CD8-positive, alpha-beta memory T cell (primary cell): ENCODE measurements around the gene FMN1. TPM values are rescaled to one million over a fixed set of nuclear protein-coding genes. Genes with fewer than 3 reads are reported as not detected.

Experiments
- CTCF ChIA-PET: fragments of 350-600 bp; sonication (Branson Sonifier 250); formaldehyde crosslinking; loops from one replicate; lab custom pipeline; 2021; ENCODE audit warnings: antibody characterized with exemption; lab: Charles Lee
- POLR2A ChIA-PET: fragments of 350-600 bp; sonication (Branson Sonifier 250); formaldehyde crosslinking; loops from one replicate; lab custom pipeline; 2021; ENCODE audit warnings: antibody characterized with exemption; lab: Charles Lee
- DNase-seq, 5 donors: peaks; one replicate each; pipeline versions ENCODE4 v3.0.0 to v3.0.0-alpha.2; 2020 to 2022; ENCODE audit warnings: mixed read lengths in 1 of 5
- H3K27ac ChIP-seq: one replicate; pipeline ENCODE4 v1.7.0; 2013; ENCODE audit warnings: low read depth, mild to moderate bottlenecking, low read length, moderate library complexity
- H3K27me3 ChIP-seq: 2 replicates; pipeline ENCODE4 v1.7.0; 2013; ENCODE audit warnings: low read length, mild to moderate bottlenecking; ENCODE audit not compliant: insufficient read depth, poor library complexity, severe bottlenecking
- H3K36me3 ChIP-seq: 2 replicates; pipeline ENCODE4 v1.7.0; 2013; ENCODE audit warnings: mild to moderate bottlenecking, low read length, moderate library complexity; ENCODE audit not compliant: insufficient read depth
- H3K4me1 ChIP-seq: 2 replicates; pipeline ENCODE4 v1.7.0; 2013; ENCODE audit warnings: mild to moderate bottlenecking, low read length, moderate library complexity; ENCODE audit not compliant: insufficient read depth
- H3K4me3 ChIP-seq: 2 replicates; pipeline ENCODE4 v1.7.0; 2013; ENCODE audit warnings: mild to moderate bottlenecking, low read length
- H3K9me3 ChIP-seq: 2 replicates; pipeline ENCODE4 v1.7.0; 2013; ENCODE audit warnings: mild to moderate bottlenecking, low read length
- H3K27ac Mint-ChIP-seq, 8 donors: one replicate each; pipeline ENCODE4 v1.8.0; 2020 to 2021; ENCODE audit warnings: mixed read lengths in 8 of 8, mild to moderate bottlenecking in 6 of 8, inconsistent platforms in 3 of 8, moderate library complexity in 3 of 8
- H3K27me3 Mint-ChIP-seq, 2 donors: one replicate each; pipeline ENCODE4 v1.8.0; 2020 to 2021; ENCODE audit warnings: mixed read lengths in 2 of 2, mild to moderate bottlenecking in 1 of 2, moderate library complexity in 1 of 2
- H3K36me3 Mint-ChIP-seq, 3 donors: one replicate each; pipeline ENCODE4 v1.8.0; 2020 to 2021; ENCODE audit warnings: mixed read lengths in 3 of 3, inconsistent platforms in 1 of 3, mild to moderate bottlenecking in 1 of 3
- H3K4me1 Mint-ChIP-seq, 3 donors: one replicate each; pipeline ENCODE4 v1.8.0; 2020 to 2021; ENCODE audit warnings: mixed read lengths in 3 of 3, inconsistent platforms in 1 of 3, mild to moderate bottlenecking in 1 of 3
- H3K4me3 Mint-ChIP-seq, 7 donors: one replicate each; pipeline ENCODE4 v1.8.0; 2020 to 2021; ENCODE audit warnings: mixed read lengths in 7 of 7, mild to moderate bottlenecking in 6 of 7, moderate library complexity in 4 of 7, inconsistent platforms in 2 of 7
- H3K9me3 Mint-ChIP-seq, 5 donors: one replicate each; pipeline ENCODE4 v1.8.0; 2020 to 2022; ENCODE audit warnings: mixed read lengths in 5 of 5, mild to moderate bottlenecking in 3 of 5, moderate library complexity in 2 of 5, inconsistent platforms in 1 of 5
- polyA plus RNA-seq: library from polyadenylated mRNA; unstranded; fragments of 300-500 nt; fragmentation: Illumina TruSeq; gene quantifications from one replicate; pipeline ENCODE4 v1.2.3, GENCODE V29; 2021
- total RNA-seq, 2 experiments: library from RNA; stranded (reverse); gene quantifications; one replicate each; pipeline ENCODE4 v1.2.3, GENCODE V29; 2021

FMN1 gene
- total and polyA plus RNA-seq, 3 experiments from 2014 or later, result 0.09 to 0.24 (median 0.11) TPM

DNA sequence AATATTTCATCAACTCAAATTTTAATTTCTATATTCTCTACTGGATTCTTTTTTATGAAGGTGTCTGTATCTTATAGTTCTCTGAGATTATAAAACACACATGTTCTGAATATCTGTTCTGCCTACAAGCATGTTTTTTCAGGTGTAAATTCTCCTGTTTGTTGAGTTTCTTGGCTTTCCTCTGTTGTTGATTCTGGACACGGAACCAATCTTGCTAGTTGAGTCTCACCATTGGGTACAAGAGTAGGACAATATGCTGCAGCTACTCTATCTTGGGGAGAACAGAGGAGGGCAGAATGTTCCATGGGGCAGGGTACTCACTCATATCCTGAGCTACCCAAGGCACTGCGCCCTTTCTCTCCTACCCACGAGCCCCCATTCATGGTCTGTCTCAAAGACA is 371.8 kb downstream of the FMN1 start:
- no peak overlapping the region for H3K4me3 Mint-ChIP-seq
- CTCF ChIA-PET, result no interaction called here
- H3K4me3 ChIP-seq, result no peak overlapping the region
- H3K9me3 ChIP-seq, result no peaks in the 10 kb centered on the region
- no peak for DNase-seq
- no peaks in the 10 kb centered on the region for H3K36me3 ChIP-seq
- H3K36me3 Mint-ChIP-seq, result peaks cover 0 to 1% (median 0%) of the 10 kb centered on the region in 3 donors
- H3K27me3 Mint-ChIP-seq, result peaks cover 0 to 6% of the 10 kb centered on the region in 2 donors
- H3K4me1 Mint-ChIP-seq, result no peaks in the 10 kb centered on the region
- H3K9me3 Mint-ChIP-seq, result no peaks in the 10 kb centered on the region
- no peak overlapping the region for H3K27ac ChIP-seq
- no peaks in the 10 kb centered on the region for H3K4me1 ChIP-seq
- POLR2A ChIA-PET, result no interaction called here
- no peaks in the 10 kb centered on the region for H3K27me3 ChIP-seq
- H3K27ac Mint-ChIP-seq, result no peak overlapping the region

DNA sequence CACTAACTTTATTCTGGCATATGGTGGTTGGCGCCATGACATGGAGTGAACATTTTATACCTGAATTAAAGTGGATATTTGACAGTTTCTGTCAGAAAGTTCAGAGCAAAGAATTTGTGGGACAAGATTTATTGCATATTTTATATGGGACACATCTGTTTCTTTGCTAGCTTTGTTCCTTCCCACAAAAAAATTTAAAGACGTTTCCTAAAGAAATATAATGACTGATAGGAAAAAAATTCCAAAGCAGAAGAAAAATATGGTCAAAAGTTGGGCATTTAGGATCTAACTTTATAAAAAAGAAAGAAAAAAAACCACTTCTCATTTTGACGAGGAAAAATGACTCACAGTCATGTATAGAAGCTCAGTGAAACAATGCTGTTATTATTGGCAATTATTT is 375.1 kb downstream of the FMN1 start:
- Mint-ChIP-seq H3K4me3 (no peak overlapping the region), H3K36me3 (peaks cover 0 to 1% (median 0%) of the 10 kb centered on the region in 3 donors), H3K27ac (no peak overlapping the region), H3K9me3 (peaks cover 0 to 2% (median 0%) of the 10 kb centered on the region in 5 donors), H3K4me1 (no peaks in the 10 kb centered on the region), H3K27me3 (peaks cover 0 to 4% of the 10 kb centered on the region in 2 donors)
- ChIA-PET CTCF (no interaction called here), POLR2A (no interaction called here)
- H3K9me3 ChIP-seq, result no peaks in the 10 kb centered on the region
- H3K4me1 ChIP-seq, result no peaks in the 10 kb centered on the region
- no peak overlapping the region for H3K27ac ChIP-seq
- no peak overlapping the region for H3K4me3 ChIP-seq
- no peak for DNase-seq
- no peaks in the 10 kb centered on the region for H3K36me3 ChIP-seq
- no peaks in the 10 kb centered on the region for H3K27me3 ChIP-seq

DNA sequence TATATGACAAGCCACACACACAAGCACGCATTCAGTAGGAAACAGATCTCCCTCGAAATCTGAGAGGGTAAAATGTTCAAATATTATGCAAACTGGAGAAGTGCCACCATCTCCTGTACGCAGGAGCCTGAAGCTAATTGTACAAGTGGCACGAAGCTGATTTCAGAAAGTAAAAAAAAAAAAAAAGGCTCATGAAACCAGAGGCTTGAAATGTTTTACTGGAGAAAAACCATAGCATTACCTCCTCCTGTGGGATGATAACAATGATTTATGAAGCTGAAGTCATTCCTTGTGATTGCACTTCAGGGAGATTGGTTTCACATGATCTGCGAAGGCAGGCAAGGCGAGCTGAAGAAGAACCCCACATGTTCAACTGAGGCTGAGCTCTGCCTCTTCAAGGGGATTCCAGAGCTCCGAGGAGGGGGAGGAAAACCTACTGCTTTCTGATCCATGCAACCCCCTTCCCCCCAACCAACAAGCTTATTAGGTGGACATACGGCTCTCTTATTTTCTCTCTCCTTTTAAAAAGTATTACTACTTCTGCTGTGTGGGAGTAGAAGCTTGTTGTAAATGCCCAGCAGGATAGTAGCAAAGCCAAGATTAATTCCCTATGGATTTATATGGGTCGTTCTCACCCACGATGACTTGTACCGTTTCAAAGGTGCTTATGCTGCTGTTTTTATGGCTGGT is 375.6 kb downstream of the FMN1 start:
- no peaks in the 10 kb centered on the region for H3K4me1 Mint-ChIP-seq
- H3K9me3 ChIP-seq, result no peaks in the 10 kb centered on the region
- no peak overlapping the region for H3K4me3 ChIP-seq
- H3K27ac ChIP-seq, result no peak overlapping the region
- peaks cover 0 to 4% of the 10 kb centered on the region in 2 donors for H3K27me3 Mint-ChIP-seq
- H3K27me3 ChIP-seq, result no peaks in the 10 kb centered on the region
- H3K4me1 ChIP-seq, result no peaks in the 10 kb centered on the region
- no peak overlapping the region for H3K4me3 Mint-ChIP-seq
- peaks cover 0 to 1% (median 0%) of the 10 kb centered on the region in 3 donors for H3K36me3 Mint-ChIP-seq
- no peak overlapping the region for H3K27ac Mint-ChIP-seq
- H3K9me3 Mint-ChIP-seq, result peaks cover 0 to 2% (median 0%) of the 10 kb centered on the region in 5 donors
- no peak for DNase-seq
- ChIA-PET CTCF (no interaction called here), POLR2A (no interaction called here)
- H3K36me3 ChIP-seq, result no peaks in the 10 kb centered on the region

DNA sequence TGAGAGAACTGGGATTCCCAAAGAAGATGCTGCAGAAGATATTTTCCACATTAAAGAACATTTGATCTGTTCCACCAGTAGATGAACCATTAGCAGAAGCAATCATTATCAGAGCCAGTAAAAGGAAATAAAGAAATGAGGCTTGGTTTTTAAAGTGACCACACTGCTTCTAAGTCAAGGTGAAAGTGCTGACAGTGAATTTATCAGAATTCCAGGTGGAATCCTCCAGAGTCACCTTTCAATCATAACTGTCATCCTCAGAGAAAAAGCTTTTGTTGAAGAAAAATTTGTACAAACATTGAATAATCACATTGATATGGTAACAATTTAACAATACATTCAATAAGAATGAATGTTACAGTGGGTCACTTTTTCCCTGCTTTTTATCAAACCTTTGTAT is 376.9 kb downstream of the FMN1 start:
- ChIA-PET POLR2A (no interaction called here), CTCF (no interaction called here)
- peaks cover 0 to 2% (median 0%) of the 10 kb centered on the region in 5 donors for H3K9me3 Mint-ChIP-seq
- DNase-seq, result no peak
- no peak overlapping the region for H3K27ac Mint-ChIP-seq
- Histone ChIP-seq H3K27me3 (no peaks in the 10 kb centered on the region), H3K4me3 (no peak overlapping the region), H3K4me1 (no peaks in the 10 kb centered on the region), H3K9me3 (no peaks in the 10 kb centered on the region), H3K27ac (no peak overlapping the region), H3K36me3 (no peaks in the 10 kb centered on the region)
- H3K4me3 Mint-ChIP-seq, result no peak overlapping the region
- no peaks in the 10 kb centered on the region for H3K4me1 Mint-ChIP-seq
- H3K36me3 Mint-ChIP-seq, result peaks cover 0 to 1% (median 0%) of the 10 kb centered on the region in 3 donors
- H3K27me3 Mint-ChIP-seq, result peaks cover 0 to 4% of the 10 kb centered on the region in 2 donors

DNA sequence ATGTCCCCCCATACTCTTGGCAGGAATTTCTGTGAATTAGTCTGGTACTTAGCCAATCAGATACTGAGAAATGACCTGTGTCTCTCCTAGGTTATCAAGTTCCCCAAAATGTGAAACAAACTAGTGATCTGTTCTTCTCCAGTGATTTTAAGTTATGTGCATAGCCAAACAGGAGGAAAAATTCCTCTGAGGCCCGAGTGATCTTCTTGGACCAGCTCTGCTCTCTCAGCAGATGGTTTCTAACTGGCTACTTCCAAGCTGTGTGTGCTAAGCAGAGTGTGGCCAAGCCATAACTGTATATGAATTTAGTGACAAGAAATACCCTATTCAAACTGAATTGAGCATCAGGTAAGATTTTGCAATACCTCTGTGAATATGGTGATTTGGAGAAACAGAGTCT is 387.2 kb downstream of the FMN1 start:
- CTCF ChIA-PET, result no interaction called here
- H3K4me3 Mint-ChIP-seq, result no peak overlapping the region
- POLR2A ChIA-PET, result no interaction called here
- no peaks in the 10 kb centered on the region for H3K27me3 Mint-ChIP-seq
- DNase-seq, result no peak
- Histone ChIP-seq H3K9me3 (no peaks in the 10 kb centered on the region), H3K27me3 (no peaks in the 10 kb centered on the region), H3K27ac (no peak overlapping the region), H3K36me3 (no peaks in the 10 kb centered on the region), H3K4me1 (no peaks in the 10 kb centered on the region), H3K4me3 (no peak overlapping the region)
- peaks cover 0 to 8% (median 0%) of the 10 kb centered on the region in 3 donors for H3K36me3 Mint-ChIP-seq
- no peak overlapping the region for H3K27ac Mint-ChIP-seq
- H3K4me1 Mint-ChIP-seq, result peaks cover 0 to 11% (median 3%) of the 10 kb centered on the region in 3 donors
- H3K9me3 Mint-ChIP-seq, result peaks cover 0 to 5% (median 0%) of the 10 kb centered on the region in 5 donors

DNA sequence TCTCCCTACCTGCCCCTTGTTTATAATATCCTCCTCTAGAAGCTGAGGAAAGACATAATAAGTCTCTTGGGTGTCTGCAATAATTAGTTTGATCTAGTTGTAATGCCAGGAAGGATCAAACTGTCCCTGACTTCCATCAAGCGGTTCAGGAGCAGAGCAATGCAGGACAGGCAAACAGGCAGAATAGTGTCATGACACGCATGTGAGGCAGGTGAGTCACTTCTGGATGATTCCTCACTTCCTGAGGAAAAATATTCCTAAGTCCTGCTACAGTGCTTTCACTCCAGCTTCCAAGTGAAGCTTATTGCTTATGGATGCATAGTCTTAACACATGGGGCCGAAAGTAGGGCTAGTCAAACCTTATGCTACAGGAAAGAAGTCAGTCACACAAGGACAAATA is 390.9 kb downstream of the FMN1 start:
- H3K4me3 ChIP-seq, result no peak overlapping the region
- peaks cover 0 to 15% (median 3%) of the 10 kb centered on the region in 3 donors for H3K4me1 Mint-ChIP-seq
- no peaks in the 10 kb centered on the region for H3K36me3 ChIP-seq
- no peak overlapping the region for H3K27ac Mint-ChIP-seq
- no peak overlapping the region for H3K4me3 Mint-ChIP-seq
- H3K9me3 Mint-ChIP-seq, result peaks cover 0 to 5% (median 2%) of the 10 kb centered on the region in 5 donors
- no peaks in the 10 kb centered on the region for H3K4me1 ChIP-seq
- DNase-seq, result no peak
- CTCF ChIA-PET, result no interaction called here
- no peaks in the 10 kb centered on the region for H3K27me3 ChIP-seq
- no peaks in the 10 kb centered on the region for H3K27me3 Mint-ChIP-seq
- no peak overlapping the region for H3K27ac ChIP-seq
- H3K9me3 ChIP-seq, result no peaks in the 10 kb centered on the region
- POLR2A ChIA-PET, result no interaction called here
- H3K36me3 Mint-ChIP-seq, result peaks cover 0 to 9% (median 0%) of the 10 kb centered on the region in 3 donors

DNA sequence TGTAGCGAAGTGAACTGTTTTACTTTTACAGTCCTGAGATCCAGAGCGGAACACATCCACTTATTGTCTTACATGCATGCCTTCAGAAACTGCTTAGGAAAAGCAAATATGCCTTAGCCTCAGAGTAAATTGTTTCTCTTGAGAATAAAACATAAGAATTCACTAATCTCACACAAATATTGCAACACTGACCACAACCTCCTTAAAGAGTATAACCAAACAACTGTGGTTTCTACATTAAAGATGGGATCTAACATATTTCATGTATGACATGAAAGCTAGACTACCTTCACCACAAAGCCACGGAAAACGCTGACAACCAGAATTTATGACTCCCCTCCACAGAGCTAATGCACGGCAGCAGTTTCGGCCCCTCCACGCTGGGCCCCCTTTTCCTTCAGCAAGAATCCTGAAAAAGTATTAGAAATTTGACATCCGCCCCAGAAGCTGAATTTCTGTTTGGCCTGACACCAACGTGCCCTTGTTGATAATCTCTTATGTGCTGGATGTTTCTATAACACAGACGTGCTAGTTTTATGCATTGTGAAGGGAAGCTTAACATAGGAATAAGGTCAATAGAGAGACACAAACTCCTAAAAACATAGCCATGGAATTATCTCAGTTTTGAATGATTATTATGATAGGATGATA is 392.1 kb downstream of the FMN1 start:
- H3K36me3 Mint-ChIP-seq, result peaks cover 0 to 9% (median 0%) of the 10 kb centered on the region in 3 donors
- POLR2A ChIA-PET, result no interaction called here
- H3K4me1 Mint-ChIP-seq, result peaks cover 0 to 15% (median 3%) of the 10 kb centered on the region in 3 donors
- Histone ChIP-seq H3K4me3 (no peak overlapping the region), H3K27me3 (no peaks in the 10 kb centered on the region), H3K9me3 (no peaks in the 10 kb centered on the region), H3K36me3 (no peaks in the 10 kb centered on the region), H3K4me1 (no peaks in the 10 kb centered on the region), H3K27ac (no peak overlapping the region)
- CTCF ChIA-PET, result no interaction called here
- H3K9me3 Mint-ChIP-seq, result peaks cover 0 to 5% (median 2%) of the 10 kb centered on the region in 5 donors
- no peak overlapping the region for H3K4me3 Mint-ChIP-seq
- H3K27me3 Mint-ChIP-seq, result no peaks in the 10 kb centered on the region
- no peak overlapping the region for H3K27ac Mint-ChIP-seq
- DNase-seq, result no peak

DNA sequence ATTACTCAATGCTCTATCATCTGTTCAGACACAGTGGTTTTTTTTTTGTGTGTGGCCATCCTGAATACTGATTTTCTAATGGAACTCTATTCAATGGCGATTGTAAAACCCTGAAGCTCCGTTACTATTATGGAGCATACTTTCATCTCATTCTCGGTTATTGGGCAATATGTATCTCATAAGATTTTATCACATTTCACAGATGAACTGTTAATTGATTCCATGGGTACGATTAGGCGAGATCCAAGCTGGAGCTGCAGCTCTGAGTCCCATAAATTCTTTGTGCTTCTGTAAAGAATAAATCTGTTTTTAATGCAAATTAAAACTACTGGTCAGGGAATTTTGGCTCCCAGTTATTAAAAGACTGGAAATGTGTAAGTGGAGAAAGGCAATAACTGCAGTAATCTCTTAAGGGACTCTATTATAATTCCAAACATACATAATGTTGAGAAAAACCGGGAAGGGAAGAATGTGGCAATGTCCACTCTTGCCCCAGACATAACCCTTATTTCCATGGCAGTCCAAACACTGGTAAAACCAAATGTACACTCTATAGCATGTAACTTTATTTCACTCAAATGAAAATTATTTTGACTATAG is 394.5 kb downstream of the FMN1 start:
- H3K27ac ChIP-seq, result no peak overlapping the region
- no peak for DNase-seq
- peaks cover 0 to 5% (median 0%) of the 10 kb centered on the region in 3 donors for H3K36me3 Mint-ChIP-seq
- H3K27me3 Mint-ChIP-seq, result no peaks in the 10 kb centered on the region
- no peak overlapping the region for H3K27ac Mint-ChIP-seq
- H3K4me3 ChIP-seq, result no peak overlapping the region
- no peaks in the 10 kb centered on the region for H3K9me3 ChIP-seq
- peaks cover 0 to 15% (median 3%) of the 10 kb centered on the region in 3 donors for H3K4me1 Mint-ChIP-seq
- no peaks in the 10 kb centered on the region for H3K27me3 ChIP-seq
- H3K36me3 ChIP-seq, result no peaks in the 10 kb centered on the region
- H3K4me1 ChIP-seq, result no peaks in the 10 kb centered on the region
- H3K9me3 Mint-ChIP-seq, result peaks cover 0 to 5% (median 2%) of the 10 kb centered on the region in 5 donors
- POLR2A ChIA-PET, result no interaction called here
- CTCF ChIA-PET, result no interaction called here
- H3K4me3 Mint-ChIP-seq, result no peak overlapping the region
